GM21528 (cell line): ENCODE data around the gene FZD10.

Experiments
- ATAC-seq: cut with Tn5 transposase; IDR thresholded peaks from one replicate; pipeline ENCODE4 v1.9.1; 2021; ENCODE audit warnings: mild to moderate bottlenecking, moderate library complexity; ENCODE audit not compliant: unreplicated experiment, low FRiP score

The FZD10 gene

DNA sequence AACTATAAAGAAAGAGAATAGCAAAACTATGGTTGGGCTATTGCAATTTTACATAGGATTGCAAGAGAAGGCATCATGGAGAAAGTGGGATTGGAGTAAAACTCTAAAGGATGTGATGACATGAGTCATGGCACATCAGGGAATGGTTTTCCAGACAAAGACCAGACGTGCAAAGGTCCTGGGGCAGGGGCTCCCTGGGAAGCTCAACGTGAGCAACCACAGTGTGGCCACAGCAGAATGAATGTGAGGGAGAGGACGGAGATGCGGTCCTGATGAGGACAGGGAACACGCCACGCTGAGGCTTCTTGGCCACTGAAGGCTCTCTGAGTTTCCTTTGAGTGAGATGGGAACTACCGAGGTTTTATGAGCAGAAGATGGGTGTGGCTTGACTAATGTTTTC lies 38.2 kb downstream of the FZD10 start:
- ATAC-seq: no peak

DNA sequence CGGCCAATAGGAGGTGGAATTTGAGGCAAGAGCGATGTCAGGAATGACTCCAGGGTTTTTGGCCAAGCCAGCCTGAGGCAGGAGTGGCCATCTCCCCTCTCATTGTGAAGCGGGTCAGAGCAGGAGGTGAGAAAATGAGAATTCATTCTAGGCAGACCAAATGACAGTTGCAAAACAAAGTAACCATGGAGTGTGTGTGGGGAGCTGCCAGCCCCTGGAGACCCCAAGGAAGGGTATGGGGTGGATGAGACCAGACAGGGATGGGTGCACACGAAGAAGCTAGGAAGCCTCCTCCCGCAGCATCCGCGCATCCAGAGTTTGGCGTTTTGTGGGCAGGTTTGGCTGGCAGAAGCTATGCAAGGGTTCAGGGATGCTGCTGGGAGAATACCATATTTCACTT lies 38.8 kb downstream of the FZD10 start:
- no peak for ATAC-seq

DNA sequence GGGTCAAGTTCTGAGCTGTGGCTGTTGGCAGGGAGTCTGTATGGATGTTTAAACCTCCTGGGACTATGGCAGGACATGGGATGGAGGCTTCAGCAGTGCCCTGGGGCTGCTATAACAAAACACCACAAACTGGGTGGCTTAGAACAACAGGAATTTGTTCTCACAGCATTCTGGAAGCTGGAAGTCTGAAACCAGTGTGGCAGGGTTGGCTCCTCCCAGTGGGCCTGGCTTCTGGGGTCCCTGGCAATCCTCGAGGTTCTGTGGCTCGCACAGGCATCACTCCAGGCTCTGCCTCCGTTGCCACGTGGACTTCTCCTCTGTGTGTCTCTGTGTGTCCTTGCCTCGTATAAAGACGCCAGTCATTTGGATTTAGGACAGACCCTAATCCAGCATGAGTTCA lies 39.9 kb downstream of the FZD10 start:
- no peak for ATAC-seq

DNA sequence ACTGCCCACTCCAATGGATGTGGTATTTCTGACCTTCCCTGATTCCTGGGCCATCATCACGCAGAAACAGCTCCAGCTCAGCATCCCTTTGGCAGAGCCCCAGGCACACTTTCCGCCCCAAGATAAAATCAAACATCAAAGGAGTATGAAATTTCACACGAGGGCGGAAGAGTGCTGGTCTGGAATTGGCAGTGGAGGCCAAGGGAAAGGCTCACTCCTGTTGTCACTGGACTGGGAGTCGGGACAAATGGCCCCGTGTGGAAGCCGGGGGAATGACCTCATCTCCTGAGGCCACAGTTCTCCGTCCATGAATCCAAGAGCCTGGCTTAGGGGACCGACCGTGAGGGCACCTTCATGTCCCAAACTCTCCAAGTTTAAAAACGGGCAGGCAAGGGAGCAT lies 40.9 kb downstream of the FZD10 start:
- no peak for ATAC-seq

DNA sequence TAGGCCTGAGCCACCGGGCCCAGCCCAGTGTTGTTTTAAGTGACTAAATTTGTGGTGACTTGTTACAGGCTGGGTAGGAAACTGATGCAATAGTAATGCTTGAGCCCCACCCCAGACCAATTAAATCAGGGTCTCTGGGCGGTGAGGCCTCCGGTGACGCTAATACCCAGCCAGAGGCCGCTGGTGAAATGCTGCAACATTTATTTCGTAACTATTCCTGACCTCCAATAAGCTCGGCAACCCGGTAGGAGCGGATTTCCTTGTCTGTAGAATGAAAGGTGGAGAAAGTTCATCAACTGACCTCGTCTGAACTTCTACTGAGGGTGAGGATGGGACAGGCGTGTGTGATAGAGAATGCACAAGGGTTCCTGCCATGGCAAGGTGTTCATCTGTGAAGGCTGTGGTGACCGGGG lies 42.3 kb downstream of the FZD10 start:
- ATAC-seq: no peak

DNA sequence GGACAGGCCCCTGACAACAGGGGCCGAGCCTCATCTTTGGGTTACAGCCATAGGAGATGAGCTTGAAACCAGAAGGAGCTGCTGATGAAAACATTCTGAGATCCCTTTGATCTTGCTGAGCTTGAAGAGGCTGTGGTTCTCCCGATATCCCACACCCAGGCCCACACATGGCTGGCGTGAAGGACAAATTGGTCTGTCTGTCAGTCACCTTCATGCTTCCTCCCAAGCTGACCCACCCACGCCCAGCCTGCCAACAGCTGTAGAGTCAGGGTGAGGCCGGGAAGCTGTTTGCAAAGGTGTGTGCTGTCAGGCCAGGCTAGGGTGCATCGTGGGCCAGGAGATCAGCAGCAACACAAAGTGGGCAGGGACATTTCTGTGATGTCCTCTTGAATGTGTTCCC lies 43.2 kb downstream of the FZD10 start:
- no peak for ATAC-seq

DNA sequence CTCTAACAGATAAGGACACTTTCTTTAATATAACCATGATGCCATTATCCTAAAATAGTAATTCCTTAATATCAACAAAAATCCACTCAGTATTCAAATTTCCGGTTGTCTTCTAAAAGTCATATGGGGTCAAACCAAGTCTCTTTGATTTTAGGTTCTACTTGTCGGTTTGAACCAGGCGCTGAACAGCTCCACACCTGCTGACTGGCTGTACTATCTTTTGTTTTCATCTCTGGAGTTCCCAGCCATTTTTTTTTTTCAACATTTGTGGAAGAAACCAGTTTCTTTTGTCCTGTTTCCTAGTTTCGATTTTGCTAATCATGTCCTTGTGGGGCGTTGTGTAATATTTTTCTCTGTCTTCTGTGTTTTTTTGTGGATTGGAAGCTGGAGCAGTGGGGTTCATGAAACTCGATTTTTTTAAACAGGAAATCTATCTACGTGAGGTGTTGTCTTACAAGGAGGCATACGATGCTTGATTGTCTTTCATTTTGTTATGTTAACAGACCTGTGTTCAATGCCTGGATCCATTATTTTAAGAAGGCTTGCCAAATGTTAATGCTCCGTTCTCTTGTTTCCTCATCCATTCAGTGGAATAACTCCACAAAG lies 50.2 kb downstream of the FZD10 start:
- ATAC-seq: no peak

DNA sequence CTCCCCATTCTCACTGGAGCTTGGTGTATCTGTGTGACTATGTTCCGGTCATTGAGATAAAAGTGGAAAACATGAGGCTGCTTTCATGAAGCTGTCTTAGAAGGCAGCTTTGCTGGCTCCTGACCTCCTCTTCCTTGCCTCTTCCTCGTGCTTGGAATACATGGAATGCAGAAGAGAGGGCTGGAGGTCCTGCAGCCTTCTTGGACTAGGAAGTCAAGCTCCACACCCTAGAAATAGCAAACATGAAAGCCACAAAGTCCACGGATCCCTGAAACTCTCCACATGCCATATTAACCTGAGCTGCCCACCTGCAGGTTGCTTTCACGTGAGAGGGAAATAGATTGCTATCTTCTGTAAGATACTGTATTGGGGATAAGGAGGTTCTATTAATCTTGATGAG lies 51.0 kb downstream of the FZD10 start:
- no peak for ATAC-seq

DNA sequence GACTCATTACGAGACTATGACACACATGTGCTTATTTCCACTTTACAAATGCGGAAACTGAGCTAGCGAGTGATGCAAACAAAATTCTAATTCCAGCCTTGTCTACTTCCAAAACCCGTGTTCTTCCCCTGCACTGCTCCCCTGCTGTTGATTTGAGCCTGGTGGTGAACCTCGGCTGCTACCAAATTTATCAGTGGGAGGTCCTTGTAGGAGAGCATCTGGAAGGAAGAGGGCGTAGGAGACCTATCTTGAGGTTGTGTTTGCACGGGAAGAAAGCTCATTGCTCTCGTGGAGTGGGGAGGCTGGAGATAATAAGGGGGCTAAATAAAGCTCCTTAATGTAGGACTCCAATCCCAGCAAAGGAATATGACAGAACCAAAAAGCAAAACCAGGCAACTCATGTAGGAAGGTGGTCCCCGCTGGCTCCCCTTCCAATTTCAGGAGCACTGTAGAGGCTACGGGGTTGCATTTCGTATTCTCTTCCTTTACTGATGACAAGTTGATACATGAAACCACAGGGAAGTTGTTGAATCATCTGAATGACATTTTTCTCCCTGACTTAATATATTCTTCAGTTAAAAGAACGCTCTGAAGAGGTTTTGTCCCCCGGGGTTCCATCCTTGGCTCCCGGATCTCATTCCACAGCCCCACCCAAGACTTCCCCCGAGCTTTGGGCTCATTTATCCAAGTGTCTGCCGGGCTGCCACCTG lies 52.6 kb downstream of the FZD10 start:
- ATAC-seq: no peak
